ENCODE results near the gene NCAPG.

NCAPG gene

DNA sequence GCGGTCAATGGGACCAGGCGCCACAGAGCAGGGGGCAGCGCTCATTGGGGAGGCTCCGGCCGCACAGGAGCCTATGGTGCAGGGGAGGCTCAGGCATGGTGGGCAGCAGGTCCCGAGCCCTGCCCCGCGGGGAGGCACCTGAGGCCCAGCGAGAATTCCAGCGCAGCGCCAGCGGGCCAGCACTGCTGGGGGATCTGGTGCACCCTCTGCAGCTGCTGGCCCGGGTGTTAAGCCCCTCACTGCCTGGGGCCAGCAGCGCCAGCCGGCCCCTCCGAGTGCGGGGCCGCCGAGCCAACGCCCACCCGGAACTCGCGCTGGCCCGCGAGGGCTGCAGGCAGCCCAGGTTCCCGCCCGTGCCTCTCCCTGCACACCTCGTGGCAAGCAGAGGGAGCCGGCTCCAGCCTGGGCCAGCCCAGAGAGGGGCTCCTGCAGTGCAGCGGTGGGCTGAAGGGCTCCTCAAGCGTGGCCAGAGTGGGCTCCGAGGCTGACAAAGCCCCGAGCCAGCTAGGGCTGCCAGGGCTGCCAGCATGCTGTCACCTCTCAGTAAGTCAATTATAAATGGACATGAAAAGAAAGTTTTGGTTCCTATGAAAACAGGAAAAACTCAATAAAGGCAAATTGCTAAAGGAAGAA is 43.8 kb upstream of the NCAPG start:
- TF ChIP-seq, protein P1, sequence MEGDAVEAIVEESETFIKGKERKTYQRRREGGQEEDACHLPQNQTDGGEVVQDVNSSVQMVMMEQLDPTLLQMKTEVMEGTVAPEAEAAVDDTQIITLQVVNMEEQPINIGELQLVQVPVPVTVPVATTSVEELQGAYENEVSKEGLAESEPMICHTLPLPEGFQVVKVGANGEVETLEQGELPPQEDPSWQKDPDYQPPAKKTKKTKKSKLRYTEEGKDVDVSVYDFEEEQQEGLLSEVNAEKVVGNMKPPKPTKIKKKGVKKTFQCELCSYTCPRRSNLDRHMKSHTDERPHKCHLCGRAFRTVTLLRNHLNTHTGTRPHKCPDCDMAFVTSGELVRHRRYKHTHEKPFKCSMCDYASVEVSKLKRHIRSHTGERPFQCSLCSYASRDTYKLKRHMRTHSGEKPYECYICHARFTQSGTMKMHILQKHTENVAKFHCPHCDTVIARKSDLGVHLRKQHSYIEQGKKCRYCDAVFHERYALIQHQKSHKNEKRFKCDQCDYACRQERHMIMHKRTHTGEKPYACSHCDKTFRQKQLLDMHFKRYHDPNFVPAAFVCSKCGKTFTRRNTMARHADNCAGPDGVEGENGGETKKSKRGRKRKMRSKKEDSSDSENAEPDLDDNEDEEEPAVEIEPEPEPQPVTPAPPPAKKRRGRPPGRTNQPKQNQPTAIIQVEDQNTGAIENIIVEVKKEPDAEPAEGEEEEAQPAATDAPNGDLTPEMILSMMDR (conservative IDR thresholded peaks at IDR 0.05), result no peak
- no peak for TF ChIP-seq ZFX (IDR thresholded peaks at IDR 0.05)
- no peak overlapping the region for H3K27ac ChIP-seq

DNA sequence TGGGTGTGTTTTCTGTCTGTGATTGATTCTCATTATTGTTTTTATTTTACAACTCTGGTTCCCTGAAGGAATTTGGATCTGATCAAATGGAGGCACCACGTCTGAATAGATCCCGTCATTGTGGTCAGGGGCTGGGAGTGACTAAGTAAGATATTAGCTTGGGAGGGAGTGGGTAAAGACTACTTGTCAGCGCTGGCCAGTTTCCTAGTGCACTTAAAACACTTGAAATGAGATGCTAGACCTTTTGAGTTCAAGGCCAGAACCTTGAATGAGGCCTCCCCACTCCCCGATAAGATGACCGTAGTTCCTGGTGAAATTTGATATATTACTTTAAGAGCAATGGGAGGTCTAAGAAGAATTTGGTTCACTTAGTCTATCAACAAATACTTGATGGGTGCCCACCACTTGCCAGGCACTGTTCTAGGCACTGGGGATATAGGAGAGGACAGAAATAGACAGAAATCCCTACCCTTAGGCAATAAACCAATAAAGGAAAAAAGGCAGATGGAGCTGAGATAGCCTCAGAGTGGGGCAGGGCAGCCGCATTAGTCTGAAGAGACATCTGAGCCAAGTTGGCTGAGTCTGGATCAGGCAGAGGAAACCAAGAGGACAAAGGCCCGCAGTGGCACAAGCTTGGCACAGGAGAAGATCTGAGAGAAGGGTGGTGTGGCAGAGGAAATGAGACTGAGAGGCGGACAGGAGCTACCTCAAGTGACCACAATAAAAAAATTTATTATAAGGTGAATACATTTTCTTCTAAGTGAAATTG is 41.2 kb upstream of the NCAPG start:
- TF ChIP-seq, protein P1 (conservative IDR thresholded peaks at IDR 0.05), result no peak

DNA sequence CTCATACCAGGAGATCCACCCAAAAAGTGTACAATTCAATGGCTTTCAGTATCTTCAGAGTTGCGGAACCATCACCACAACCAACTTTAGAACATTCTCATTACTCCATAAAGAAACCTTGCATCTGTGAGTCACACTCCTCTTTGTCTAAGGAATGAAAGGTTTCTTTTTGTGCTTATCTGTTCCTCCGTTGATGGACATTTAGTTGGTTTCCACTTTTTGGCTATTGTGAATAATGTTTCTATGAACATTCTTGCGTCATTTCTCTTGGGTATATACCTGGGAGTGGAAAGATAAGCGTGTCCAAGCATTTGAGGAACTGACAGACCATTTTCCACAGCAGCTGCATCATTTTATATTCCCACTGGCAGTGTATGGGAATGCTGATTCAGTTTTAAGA is 39.9 kb upstream of the NCAPG start:
- TF ChIP-seq, protein P1 (conservative IDR thresholded peaks at IDR 0.05), result no peak
- no peak for TF ChIP-seq ZFX (IDR thresholded peaks at IDR 0.05)
- H3K27ac ChIP-seq, result no peak overlapping the region

More for the DNA sequence above, 41.2 kb upstream of the NCAPG start:
- no peak overlapping the region for H3K27ac ChIP-seq

DNA sequence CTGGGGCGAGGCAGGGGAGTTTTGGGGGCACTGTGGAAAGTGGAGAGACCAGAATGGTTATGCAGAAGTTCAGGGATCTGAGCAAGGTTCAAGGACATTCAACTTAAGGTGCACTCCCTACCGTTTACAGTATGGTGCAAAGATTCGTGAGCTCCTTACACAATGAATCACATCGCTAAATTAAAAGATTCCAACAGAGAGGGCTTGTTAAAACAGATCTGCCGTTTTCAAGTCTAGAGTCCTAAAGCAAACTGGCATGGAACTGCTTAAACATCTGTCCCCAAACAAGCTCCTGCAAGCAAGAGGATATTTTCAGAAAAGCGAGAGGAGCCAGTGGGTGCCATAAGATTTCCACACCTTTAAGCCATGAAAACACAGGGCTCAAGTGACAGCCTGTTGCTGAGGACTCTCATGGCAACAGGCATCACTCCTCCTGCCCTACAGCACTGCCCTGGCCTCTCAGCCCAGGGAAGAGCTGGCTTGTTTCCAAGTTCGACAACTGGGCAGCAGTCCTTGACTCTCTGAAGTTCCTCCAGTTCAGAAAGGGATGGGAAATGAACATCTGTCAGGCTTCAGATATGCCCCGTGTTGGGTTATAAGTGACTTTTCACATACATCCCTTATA is 39.4 kb upstream of the NCAPG start:
- TF ChIP-seq, protein P1 (conservative IDR thresholded peaks at IDR 0.05), result no peak
- no peak for TF ChIP-seq ZFX (IDR thresholded peaks at IDR 0.05)
- no peak overlapping the region for H3K27ac ChIP-seq

DNA sequence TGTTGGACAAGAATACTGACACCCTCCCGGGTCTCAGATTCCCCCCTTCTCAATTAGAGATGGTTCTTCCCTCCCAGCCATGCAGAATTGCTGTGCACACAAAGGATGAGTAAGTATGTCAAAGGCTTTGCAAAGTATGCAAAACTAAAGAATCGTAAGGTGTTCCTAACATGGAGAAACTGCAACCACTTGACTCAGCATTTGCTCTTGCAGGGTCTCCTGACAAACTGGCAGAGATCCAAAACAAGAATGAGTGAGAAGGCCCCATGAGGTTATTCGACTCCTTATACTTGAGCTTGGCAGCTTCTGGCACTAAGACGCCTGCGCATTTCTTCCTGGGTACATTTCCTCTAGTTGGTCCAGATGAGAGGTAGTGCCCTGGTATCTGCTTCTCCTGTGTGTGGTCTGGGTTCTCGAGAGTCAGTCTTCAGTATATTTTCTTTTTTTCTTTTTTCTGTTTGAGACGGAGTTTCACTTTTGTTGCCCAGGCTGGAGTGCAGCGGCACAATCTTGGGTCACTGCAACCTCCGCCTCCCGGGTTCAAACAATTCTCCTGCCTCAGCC is 37.6 kb upstream of the NCAPG start:
- no peak overlapping the region for H3K27ac ChIP-seq
- TF ChIP-seq, protein P1 (conservative IDR thresholded peaks at IDR 0.05), result no peak
- TF ChIP-seq ZFX (IDR thresholded peaks at IDR 0.05), result no peak

DNA sequence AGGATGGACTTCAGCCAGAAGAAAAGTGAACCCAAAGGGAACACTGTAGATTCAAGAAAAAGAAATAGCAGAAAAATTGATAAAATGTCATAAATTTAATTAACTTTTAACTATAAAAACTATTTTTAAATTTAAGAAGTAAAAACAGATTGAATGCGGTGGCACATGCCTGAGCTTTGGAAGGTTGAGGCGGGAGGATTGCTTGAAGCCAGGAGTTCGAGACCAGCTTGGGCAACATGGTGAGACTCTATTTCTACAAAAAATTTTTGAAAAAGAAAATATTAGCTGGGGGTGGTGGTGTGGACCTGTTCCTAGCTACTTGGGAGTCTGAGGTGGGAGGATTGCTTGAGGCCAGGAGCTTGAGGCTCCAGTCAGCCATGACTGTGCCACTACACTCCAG is 32.3 kb upstream of the NCAPG start:
- no peak for TF ChIP-seq ZFX (IDR thresholded peaks at IDR 0.05)
- TF ChIP-seq, protein P1 (conservative IDR thresholded peaks at IDR 0.05), result no peak
- H3K27ac ChIP-seq, result no peak overlapping the region
